GM19193 (cell line): ENCODE results near the gene CPTP.

Experiments
- POLR2A ChIP-seq: IDR thresholded peaks from 4 replicates; pipeline ENCODE4 v1.6.1; 2011; ENCODE audit not compliant: insufficient read depth, insufficient read length; ENCODE audit errors: extremely low read depth

Gene CPTP

GRCh38 chr1:1310109-1310385 lies 14.6 kb upstream of the CPTP start:
- no peak for TF ChIP-seq POLR2A

- TF ChIP-seq POLR2A, result peak; percentile 14
These were observed 14.0 kb upstream of the CPTP start for GRCh38 chr1:1310476-1311053.

- TF ChIP-seq POLR2A, result no peak
These were observed 13.2 kb upstream of the CPTP start for GRCh38 chr1:1311107-1312104.

- TF ChIP-seq POLR2A, result peak; percentile 19
These were observed 11.9 kb upstream of the CPTP start for GRCh38 chr1:1312450-1313314.

DNA sequence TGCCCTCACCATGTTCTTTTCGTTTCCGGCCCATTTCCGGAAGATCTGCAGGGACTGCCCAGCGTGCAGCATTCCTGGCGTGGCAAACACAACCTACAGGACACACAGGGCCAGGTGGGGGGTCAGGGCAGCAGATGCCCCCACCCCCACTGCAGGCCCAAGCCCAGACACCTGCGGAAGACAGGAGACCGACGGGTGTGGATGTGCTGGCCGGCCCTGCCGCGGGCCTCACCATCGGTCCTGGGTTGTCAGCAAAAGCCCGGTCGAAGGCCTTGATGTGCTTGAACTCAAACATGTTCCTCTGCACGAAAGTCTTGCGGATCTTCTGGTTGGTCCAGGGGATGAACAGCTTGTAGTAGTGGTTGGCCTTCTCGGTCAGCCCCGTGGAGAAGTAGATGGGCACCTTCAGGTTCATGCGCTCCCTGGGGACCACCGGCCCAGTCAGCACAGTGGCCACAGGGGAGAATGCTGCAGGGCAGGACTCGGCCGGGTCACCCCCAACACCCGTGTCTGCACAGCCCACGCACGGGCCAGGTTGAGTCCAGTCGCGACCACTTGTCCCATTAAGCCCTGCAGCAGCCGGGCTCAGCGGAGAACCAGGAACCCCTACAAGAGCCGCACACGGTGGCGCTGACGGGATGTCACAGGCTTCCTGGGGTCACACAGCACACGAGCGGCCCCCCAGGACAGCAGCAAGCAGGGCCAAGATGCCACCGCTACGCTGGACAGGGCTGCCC lies 10.9 kb upstream of the CPTP start:
- TF ChIP-seq POLR2A, result no peak

- TF ChIP-seq POLR2A, result no peak
These were observed 10.4 kb upstream of the CPTP start for GRCh38 chr1:1314237-1314586.

DNA sequence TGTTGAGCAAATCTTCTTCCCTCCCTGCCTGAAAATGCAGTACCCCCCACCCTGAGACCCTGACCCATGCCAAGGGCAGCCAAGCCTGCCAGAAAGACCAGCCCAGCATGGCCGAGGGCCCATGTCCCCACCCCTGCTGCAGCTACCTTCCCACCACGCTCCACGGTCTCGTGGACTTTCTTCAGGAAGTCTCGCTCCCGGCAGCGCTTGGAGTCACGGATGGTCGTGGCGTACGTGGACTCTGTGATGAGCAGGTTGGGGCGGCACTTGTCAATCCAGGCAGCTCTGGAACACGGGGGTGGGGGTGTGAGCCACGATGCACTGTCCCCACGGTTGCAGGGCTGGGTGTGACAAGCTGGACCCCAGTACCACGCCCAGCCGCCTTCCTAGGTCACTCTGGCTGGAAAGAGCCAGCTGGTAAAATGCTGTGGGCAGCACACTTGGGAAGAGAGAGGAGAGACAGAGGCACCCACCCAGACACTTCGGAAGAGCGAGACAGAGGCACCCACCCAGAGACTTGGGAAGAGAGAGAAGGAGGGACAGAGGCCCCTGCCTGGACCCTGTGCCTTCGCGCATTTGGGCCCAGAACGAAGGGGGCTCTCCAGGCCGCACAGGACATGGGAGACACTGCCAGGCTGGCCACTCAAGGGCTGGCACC lies 9.8 kb upstream of the CPTP start:
- TF ChIP-seq POLR2A, result no peak

DNA sequence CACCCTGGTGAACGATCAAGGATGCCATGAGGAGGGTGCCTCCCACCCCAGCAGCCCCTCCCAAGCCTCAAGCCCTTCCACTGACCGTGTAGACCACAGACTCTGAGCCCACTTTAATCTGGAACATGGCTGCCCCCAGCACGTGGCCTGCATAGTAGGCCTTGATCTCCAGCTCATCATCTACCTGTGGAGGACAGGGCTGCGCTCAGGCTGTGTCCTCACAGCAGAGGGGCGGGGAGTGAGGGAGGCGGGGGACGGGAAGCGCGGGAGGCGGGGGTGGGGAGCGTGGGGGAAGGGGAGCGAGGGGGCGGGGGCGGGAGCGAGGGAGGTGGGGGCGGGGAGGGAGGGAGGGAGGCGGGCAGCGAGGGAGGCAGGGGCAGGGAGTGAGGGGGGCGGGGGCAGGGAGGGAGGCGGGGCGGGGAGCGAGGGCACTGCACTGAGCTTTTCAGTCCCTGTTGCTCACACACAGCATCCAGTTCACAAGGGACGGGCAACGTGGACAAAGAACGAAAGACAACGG lies 9.1 kb upstream of the CPTP start:
- TF ChIP-seq POLR2A, result no peak

DNA sequence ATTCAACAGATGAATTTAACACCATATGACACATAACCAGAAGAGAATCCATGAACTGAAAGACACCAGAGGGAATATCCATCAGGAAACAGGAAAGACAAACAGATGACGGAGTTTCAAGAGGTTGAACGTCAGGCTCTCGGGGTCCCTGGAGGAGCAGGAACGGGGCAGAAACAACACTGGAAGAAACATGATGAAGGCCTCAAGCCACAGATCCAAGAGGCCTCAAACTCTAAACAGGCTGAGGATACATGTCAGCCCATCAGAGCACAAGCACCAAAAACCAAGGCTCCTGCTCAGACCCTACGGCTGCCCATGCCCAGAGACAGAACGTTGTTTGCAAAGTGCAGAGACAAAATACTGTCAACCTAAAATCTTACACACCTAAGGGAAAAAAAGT lies 7.2 kb upstream of the CPTP start:
- no peak for TF ChIP-seq POLR2A

- TF ChIP-seq POLR2A, result no peak
These were observed 6.4 kb upstream of the CPTP start for GRCh38 chr1:1318131-1318652.

GRCh38 chr1:1318777-1319645 lies 5.6 kb upstream of the CPTP start:
- no peak for TF ChIP-seq POLR2A

DNA sequence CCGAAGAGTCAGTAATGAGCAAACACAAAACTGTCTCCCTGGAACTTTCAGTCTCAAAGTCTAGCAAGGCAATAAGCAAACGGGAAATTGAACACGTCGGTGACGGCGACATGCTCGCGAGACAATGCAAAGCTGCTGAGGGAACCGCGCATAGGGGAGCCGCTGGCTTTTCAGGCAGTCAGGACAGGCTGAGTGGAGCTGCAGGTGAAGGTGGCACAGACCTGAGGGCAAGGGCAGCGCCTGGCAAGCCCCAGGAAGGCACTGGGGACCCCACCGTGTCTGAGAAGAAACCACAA lies 5.0 kb upstream of the CPTP start:
- TF ChIP-seq POLR2A, result no peak
